Cardiac muscle cell (in vitro differentiated cells and primary cell): ENCODE results near the gene COL5A1. TPM values are rescaled to one million over a fixed set of nuclear protein-coding genes. Genes with fewer than 3 reads are reported as not detected.

Source experiments
- DNase-seq, 2 donors: peaks; one replicate each; pipeline versions ENCODE4 v3.0.0 to v3.0.0-alpha.2; 2010 to 2017; ENCODE audit warnings: low read depth in 1 of 2, low spot score in 1 of 2
- H3K27ac ChIP-seq: fragments of 200-600 bp; sonication (generic); 2 replicates; pipeline ENCODE4 v1.5.1; 2016
- H3K27me3 ChIP-seq: fragments of 200-600 bp; sonication (generic); 2 replicates; pipeline ENCODE4 v1.6.0; 2016; ENCODE audit warnings: control low read depth
- H3K36me3 ChIP-seq: fragments of 200-600 bp; sonication (generic); 2 replicates; pipeline ENCODE4 v1.5.1; 2016; ENCODE audit warnings: control low read depth
- H3K4me1 ChIP-seq: fragments of 200-600 bp; sonication (generic); 2 replicates; pipeline ENCODE4 v1.8.1; 2017; ENCODE audit warnings: low read depth, mild to moderate bottlenecking, mixed run types
- H3K4me3 ChIP-seq: fragments of 200-600 bp; sonication (generic); 2 replicates; pipeline ENCODE4 v1.5.1; 2016; ENCODE audit warnings: mild to moderate bottlenecking
- H3K9me3 ChIP-seq: fragments of 200-600 bp; sonication (generic); 2 replicates; pipeline ENCODE4 v1.5.1; 2017; ENCODE audit warnings: low read depth, mild to moderate bottlenecking, control low read depth
- polyA plus RNA-seq: library from polyadenylated mRNA; unstranded; fragments of >200 nt; fragmentation: Nextera tagmentation; extraction: Ambion mirVana; gene quantifications from 2 replicates; pipeline ENCODE4 v1.2.1, GENCODE V29; 2016
- total RNA-seq: library from RNA; depleted of rRNA; stranded (reverse); fragments of >200 nt; gene quantifications from 2 replicates; pipeline ENCODE4 v1.2.3, GENCODE V29; 2016
- TF ChIP-seq, protein P1 (sequence below): IDR thresholded peaks from 2 replicates; pipeline ENCODE4 v1.5.1; 2012; ENCODE audit warnings: low read depth, mild to moderate bottlenecking, low read length

The COL5A1 gene
- total and polyA plus RNA-seq, 2 experiments from 2014 or later: 34.5 to 129 TPM

- Histone ChIP-seq H3K9me3 (no peaks in the 10 kb centered on the region), H3K27me3 (no peaks in the 10 kb centered on the region), H3K36me3 (no peaks in the 10 kb centered on the region), H3K4me3 (no peak overlapping the region), H3K4me1 (no peaks in the 10 kb centered on the region), H3K27ac (no peak overlapping the region)
- DNase-seq: no peak
- TF ChIP-seq, protein P1, sequence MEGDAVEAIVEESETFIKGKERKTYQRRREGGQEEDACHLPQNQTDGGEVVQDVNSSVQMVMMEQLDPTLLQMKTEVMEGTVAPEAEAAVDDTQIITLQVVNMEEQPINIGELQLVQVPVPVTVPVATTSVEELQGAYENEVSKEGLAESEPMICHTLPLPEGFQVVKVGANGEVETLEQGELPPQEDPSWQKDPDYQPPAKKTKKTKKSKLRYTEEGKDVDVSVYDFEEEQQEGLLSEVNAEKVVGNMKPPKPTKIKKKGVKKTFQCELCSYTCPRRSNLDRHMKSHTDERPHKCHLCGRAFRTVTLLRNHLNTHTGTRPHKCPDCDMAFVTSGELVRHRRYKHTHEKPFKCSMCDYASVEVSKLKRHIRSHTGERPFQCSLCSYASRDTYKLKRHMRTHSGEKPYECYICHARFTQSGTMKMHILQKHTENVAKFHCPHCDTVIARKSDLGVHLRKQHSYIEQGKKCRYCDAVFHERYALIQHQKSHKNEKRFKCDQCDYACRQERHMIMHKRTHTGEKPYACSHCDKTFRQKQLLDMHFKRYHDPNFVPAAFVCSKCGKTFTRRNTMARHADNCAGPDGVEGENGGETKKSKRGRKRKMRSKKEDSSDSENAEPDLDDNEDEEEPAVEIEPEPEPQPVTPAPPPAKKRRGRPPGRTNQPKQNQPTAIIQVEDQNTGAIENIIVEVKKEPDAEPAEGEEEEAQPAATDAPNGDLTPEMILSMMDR: no peak
Observed at GRCh38 chr9:134860510-134860909, 218.9 kb downstream of the COL5A1 start.

GRCh38 chr9:134861595-134862334 is 220.2 kb downstream of the COL5A1 start:
- no peak overlapping the region for H3K4me3 ChIP-seq
- H3K36me3 ChIP-seq: no peaks in the 10 kb centered on the region
- H3K9me3 ChIP-seq: no peaks in the 10 kb centered on the region
- no peak for DNase-seq
- H3K27ac ChIP-seq: no peak overlapping the region
- TF ChIP-seq, protein P1: no peak
- H3K27me3 ChIP-seq: no peaks in the 10 kb centered on the region
- no peaks in the 10 kb centered on the region for H3K4me1 ChIP-seq

- DNase-seq: no peak
- H3K27ac ChIP-seq: no peak overlapping the region
Observed at GRCh38 chr9:134863306-134863902, 221.8 kb downstream of the COL5A1 start.

GRCh38 chr9:134863941-134864820 is 222.6 kb downstream of the COL5A1 start:
- Histone ChIP-seq H3K4me1 (no peaks in the 10 kb centered on the region), H3K27ac (no peak overlapping the region), H3K27me3 (no peaks in the 10 kb centered on the region), H3K4me3 (no peak overlapping the region), H3K36me3 (no peaks in the 10 kb centered on the region), H3K9me3 (no peaks in the 10 kb centered on the region)
- DNase-seq: peak in 1 of 2 donors; percentile 58
- TF ChIP-seq, protein P1: no peak

More at GRCh38 chr9:134863306-134863902, 221.8 kb downstream of the COL5A1 start:
- Histone ChIP-seq H3K36me3 (no peaks in the 10 kb centered on the region), H3K27me3 (no peaks in the 10 kb centered on the region), H3K9me3 (no peaks in the 10 kb centered on the region), H3K4me3 (no peak overlapping the region), H3K4me1 (no peaks in the 10 kb centered on the region)
- TF ChIP-seq, protein P1: no peak

DNA sequence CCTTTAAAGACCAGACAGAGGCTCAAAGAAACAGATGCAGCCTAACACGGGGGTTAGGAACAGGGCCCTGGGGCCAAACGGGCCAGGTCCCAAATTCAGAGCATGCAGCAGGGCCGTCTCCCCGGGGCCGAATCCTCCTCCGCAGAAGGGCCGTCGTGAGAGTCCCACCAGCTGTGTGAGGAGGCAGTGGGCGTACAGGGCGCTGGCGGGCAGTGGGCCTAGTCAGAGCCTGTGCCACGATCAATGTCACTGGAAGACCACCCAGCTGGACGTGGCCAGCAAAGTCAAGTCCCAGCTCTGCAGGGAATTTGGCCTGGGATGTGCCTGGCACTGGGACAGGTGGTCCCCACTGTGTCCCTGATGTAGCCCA is 223.2 kb downstream of the COL5A1 start:
- Histone ChIP-seq H3K4me1 (no peaks in the 10 kb centered on the region), H3K9me3 (no peaks in the 10 kb centered on the region), H3K27me3 (no peaks in the 10 kb centered on the region), H3K36me3 (no peaks in the 10 kb centered on the region), H3K27ac (no peak overlapping the region), H3K4me3 (no peak overlapping the region)
- DNase-seq: no peak
- TF ChIP-seq, protein P1: no peak
